GM12892 (cell line): ENCODE measurements around the gene ARRDC1.

Experiments
- POLR2AphosphoS5 ChIP-seq: IDR thresholded peaks from 2 replicates; pipeline ENCODE4 v1.6.1; 2011; ENCODE audit warnings: low read depth, low read length, control low read depth
- TAF1 ChIP-seq: IDR thresholded peaks from 2 replicates; pipeline ENCODE4 v1.6.1; 2011; ENCODE audit warnings: low read depth, mild to moderate bottlenecking, control low read depth, low read length, borderline replicate concordance

GRCh38 chr9:137642118-137642601 lies 36.7 kb downstream of the ARRDC1 start:
- TF ChIP-seq POLR2AphosphoS5 (no peak), TAF1 (no peak)
